Endometrium (tissue), 2 donors: ENCODE results near the gene TNKS1BP1.
"Not testable (repeated sequence)": the region's sequence is repeated elsewhere in the genome, so short reads cannot be mapped to it uniquely, and the experiment has no call there.

Source experiments
- FAIRE-seq: peaks from 2 replicates; lab custom pipeline; 2012; peaks lifted over from hg19 to GRCh38; lab: Jason Lieb, UNC
- donor health status: control.
- donor health status: control.

The TNKS1BP1 gene

DNA sequence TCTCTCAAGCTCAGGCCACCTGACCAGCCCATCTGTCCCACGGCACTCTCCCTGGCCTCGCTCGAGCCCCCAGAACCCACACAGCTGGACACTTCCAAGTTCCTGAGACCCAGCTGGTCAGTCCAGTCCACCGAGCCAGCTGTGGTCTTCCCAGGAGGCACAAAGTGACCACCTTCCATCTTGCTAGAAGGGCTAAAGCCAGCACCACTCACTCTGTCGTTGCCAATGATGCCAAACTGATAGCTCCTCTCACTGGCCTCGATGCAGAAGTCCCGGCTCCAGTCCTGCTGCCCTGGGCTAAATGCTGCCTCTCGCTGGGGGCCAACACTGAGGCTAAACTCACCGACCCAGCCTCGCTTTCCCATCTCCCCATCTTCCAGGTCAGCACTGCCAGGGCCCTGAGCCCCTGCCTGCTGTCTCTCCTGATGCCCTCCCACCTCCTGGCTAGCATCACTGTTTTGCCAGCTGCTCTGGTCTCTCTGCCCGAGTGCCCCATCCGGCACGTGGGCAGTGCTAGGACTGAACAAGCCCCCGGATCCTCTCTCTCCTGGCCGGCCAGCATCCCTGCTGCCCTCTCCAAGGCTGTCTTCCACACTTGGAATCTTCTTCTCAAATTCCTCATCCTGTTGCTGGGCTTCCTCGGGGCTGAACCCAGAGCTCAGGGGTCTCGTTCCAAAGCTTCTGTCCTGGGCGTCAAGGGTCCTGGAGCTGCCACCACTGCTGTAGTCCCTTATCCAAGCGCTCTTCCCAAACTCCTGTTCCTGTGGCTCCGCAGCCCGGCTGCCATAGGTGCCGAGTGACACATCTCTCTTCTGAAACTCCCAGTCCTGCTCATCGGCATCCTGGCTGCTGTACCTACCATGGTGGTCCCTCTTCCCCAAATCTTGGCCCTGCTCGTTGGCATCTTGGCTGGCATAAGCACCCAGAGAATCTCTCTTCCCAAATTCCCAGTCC lies 15.4 kb downstream of the TNKS1BP1 start:
- FAIRE-seq: no peak

DNA sequence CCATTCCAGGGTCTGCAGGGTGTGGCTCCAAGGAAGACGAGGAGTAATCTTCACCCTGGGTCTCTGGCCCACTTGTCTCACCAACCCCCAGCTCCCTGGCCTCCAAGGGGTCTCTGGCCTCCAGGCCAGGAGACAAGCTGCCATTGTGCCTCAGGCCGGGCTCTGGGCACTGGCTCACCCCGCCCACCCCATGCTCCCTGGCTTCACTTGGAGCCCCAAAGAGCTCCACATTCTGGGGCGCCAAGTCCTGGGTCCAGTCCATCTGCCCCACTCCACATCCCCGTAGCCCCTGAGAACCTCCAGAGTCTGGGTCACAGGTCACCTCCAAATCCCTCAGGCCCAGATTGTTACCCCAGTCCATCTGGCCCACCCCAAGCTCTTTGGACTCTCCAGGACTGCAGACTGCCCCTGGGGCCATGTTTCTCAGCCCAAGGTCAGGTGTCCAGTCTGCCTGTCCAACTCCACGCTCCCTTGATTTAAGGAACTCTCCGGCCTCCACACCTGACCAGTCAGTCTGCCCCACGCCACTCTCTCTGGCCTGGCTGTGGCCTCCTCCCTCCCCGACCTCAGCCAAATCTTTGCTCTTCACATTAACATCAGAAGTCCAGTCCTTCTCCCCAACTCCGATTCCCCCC lies 16.2 kb downstream of the TNKS1BP1 start:
- FAIRE-seq: no peak

DNA sequence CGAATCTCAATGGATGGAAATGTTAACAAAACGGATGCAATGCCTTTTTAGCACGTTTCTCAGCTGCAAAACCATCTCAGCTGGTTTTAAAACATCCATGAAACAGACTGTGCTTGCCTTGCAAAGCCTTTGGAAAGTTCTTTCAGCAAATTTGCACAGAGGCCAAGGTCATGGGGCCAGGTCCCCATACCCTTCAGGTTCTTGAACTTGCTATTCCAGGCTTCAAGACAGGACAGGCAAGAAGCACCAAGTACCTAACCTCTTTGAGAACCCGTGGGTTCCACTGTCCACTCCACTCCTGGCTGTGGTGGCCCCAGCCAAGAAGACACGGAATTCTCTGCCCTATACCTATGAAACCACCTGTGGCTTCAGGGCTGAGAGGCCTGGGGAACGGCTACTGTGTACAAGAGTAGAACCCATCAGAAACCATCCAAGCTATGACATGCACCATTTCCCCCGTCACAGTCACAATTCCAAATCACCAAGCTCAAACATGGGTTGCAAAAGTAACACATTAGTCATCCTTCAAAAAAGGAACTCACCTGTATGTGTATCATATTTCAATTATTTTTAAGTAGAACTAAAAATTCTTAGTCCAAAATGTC lies 17.0 kb downstream of the TNKS1BP1 start:
- FAIRE-seq: no peak

DNA sequence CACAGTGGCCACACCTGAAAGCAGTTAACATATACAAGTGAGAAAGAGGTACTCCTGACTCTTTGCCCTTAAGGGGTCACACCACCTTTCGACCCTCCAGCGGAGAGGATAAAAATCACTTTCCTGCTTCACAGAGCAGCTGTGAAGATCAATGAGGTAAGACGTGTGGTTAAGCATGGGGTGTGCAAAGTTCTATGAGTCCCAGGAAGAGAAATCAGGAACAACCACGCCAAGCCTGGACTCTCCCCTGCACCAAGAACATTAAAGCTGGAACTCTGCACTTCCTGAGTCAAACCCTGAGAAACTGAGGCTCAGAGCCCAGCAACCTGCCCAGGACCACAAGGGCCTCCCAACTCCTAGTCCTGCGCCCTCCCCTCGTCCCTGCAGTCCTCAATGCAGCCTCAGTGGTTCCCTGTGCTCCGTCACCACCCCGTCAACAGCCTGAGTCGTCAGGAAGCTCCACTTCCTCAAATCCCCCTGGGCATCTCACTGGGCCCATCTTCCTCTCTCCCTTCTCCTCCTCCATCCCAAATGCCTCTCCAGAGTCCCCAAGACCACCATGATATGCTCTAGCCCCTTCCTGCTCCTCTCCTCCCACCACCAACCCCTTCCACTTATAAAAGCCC lies 17.7 kb downstream of the TNKS1BP1 start:
- no peak for FAIRE-seq

DNA sequence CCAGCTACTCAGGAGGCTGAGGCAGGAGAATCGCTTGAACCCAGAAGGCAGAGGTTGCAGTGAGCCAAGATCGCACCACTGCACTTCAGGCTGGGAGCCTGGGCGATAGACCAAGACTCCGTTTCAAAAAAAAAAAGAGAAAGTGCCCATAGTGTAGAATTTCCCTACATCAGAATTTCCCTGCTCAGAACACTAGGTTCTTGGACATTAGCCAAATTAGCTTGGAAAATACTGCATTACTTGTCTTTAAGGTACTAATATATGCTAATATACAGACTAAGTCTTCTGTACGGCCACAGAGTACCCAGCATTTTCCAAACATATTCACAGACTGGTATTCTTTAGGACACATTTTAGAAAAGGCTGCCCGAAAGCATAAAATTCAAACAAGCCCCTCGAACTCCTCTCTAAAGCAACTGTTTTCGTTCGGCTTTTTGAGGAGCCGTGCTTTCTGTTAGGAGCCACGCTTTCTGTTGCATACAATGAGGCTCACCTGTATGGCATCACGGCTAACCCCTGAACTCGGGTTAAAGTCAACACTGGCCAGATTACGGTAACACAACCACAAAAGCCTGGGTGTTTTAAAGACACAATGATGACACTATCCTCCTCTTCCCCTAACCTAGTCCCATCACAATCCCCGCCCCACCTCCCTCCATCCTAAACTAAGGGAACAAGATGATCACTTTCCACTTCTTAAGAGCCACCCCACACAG lies 18.4 kb downstream of the TNKS1BP1 start:
- no peak for FAIRE-seq

DNA sequence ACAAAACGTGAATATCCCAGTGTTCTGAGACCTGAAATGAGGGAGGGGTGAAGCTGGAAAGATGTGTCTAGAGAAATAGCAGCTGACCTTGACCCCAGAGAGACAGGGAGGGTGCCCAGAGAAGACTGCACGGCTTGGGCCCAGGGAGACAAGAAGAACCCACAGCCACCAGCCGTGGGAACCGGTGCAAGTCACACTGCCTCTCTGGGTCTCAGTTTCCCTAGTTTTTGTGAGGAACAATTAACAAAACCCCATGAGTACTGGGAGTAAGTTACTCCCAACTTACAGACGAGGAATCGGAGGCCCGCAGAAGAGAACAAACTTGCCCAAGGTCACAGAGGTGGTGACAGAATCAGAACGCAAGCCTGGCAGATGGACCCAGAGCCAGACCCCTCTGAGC lies 19.2 kb downstream of the TNKS1BP1 start:
- FAIRE-seq: no peak

DNA sequence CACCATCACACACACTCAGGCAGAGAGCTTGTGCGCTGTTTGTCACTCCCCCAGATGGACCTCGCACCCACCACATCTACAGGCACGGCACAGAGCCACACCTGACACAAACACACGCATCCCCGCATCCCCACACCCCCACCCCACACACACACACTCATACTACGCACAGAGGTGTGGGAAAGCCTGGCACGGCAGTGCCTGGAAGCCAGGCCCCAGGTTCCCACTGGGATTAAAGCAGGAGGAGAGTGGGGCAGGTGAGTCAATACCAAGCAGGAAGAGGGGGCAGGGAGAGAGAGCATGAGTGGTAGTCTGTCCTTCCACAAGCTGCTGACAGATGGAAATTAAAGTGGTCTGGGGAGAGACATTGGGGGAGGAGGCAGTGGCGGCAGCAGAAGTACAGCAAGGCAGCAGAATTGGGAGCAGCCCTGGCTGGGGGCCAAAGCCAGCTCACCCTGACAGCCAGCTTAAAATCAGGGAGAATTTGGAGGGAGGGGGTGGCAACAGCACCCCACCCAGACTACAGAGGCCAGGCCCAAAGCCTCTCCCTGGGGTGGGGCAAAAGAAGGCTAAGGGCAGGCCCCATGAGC lies 20.7 kb downstream of the TNKS1BP1 start:
- FAIRE-seq: no peak

DNA sequence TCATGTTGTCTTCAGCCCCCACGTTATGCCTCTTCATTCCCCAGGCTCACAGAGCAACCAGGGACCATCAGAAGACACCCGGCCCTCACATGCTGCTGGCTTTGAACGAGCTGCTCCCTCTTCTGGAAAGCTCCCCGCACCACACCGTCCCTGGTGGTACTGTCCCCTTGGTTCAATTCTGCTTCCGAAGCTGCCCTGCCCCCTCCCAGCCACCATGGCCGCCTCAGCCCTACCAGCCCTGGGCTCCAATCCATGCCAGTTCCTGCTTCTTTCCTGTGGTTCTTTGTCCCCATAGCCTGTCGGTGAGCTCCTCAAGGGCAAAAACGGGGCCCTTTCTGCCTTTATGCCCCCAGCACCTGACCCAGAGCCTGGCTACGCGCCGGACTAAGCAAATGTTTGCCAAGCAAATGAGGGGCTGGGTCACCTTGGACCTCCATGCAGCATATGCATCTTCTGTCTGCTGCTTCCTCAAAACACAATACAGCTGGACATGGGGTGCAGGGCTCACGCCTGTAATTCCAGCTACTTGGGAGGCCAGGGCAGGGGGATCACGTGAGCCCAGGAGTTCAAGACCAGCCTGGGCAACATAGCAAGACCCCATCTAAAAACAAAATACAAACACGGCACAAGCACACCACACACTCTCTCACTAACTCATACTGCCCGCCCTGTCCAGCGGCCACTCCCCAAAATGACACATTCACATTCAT lies 21.3 kb downstream of the TNKS1BP1 start:
- FAIRE-seq: no peak

DNA sequence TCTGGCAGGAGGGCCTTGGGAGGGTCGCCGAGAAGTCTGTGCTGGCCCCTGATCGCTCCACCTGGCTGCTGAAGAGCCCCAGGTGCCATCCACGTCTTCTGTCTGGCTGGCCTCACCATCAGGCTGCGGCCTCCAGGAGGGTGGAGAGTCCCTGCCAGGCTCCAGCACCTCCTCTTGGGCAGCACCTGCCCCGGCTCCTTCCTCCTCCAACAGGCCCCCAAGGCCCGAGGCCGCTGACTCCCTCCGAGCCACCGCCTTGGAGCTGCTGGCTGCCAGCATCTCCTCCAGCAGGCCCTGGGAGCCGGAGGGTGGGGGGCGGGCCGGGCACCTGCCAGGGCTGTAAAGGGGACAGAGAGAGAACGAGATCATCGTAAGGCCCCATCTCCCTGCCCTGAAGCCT lies 22.3 kb downstream of the TNKS1BP1 start:
- no peak for FAIRE-seq

DNA sequence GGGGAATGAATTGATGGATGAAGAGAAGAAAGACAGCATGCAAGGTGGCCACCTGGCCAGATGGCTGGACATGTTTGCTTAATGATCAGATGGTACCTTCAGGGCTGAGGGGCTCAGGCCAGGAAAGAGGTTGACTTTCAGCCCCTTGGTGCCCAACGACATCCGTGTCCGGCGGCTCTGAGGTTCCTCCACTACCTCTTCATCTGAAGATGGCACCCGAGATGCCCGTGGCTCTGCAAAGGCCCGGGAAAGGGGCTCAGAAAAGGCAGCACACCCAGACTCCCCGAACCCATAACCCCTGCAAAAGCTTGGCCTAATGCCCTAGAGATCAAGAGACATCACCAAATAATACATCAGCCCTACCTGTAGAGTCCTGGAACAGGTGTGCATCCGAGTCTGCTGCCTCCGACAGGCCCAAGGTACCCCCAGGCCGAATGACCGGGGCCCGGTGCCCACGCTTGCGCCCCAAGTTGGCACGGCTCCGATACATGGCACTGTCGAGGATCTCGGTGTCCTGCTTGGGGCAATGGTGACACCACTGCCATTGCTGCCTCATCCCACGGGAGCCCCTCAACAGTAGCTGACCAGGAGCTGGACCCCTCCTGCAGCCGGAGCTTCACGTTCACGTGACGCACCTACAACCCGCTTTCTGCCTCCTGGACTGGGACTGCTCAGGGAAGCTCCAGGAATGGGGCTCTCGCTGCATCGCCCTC lies 22.9 kb downstream of the TNKS1BP1 start:
- no peak for FAIRE-seq

DNA sequence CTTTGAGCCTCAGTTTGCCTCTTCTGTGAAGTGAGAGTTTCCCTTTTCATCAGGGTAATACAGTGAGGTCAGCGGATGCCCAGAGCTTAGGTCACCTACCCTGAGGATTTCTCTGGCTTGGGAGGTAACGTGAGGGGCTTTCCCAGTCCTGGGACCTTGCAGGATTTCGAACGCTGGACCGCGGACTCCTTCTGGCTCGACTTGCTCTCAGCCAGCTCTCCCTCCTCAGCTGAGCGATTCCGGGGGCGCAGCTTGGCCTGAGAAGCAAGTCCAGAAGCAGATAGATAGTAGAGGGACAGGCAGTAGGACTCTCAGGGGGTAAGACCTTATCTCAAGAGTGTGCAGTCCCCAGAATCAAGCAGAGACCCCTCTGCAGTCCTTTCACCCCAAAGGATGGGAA lies 24.0 kb downstream of the TNKS1BP1 start:
- no peak for FAIRE-seq

DNA sequence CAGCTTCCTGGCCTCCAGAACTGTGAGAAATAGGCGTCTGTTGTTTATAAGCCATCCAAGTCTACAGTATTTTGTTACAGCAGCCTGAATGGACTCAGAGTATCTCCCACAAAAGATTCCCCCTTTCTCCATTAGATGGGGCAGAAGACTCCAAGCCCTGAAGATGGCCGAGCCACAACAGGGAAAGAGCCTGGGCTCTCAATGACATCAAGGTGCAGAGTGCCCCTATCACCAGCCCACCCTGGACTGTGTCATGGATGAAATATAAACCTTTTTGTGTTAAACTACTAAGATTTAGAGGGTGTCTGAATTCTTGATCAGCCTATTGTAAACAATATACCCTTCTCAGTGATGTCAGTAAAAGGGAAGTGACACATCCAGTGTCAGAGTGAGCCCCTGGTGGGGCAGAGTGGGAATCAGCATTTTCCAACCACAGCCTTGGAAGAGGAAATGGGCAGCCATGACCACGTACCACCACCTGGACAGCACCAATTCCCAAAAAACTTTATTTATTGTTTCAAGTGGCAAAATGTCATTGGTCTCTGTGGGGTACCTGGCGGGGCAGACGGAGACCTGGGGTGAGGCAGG lies 25.5 kb downstream of the TNKS1BP1 start:
- no peak for FAIRE-seq

DNA sequence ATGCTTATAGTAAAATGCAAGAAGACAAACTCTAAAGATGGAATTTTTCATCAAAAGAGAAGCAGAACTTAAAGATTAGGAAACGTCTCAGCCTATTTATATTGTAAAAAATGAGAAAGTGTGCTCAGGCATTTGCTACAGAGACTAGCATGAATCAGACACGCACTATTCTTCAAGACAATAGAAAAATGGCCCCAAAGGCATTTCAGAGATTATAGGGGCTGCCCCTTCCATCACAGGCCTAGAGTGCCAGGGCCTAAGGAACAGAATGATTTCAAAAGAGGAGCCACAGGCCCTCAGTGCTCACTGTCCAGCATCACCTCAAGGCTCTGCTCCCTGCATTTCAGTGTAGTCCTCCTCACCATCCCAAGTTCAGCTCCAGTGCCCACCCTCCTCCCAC lies 27.5 kb downstream of the TNKS1BP1 start:
- FAIRE-seq: no peak

DNA sequence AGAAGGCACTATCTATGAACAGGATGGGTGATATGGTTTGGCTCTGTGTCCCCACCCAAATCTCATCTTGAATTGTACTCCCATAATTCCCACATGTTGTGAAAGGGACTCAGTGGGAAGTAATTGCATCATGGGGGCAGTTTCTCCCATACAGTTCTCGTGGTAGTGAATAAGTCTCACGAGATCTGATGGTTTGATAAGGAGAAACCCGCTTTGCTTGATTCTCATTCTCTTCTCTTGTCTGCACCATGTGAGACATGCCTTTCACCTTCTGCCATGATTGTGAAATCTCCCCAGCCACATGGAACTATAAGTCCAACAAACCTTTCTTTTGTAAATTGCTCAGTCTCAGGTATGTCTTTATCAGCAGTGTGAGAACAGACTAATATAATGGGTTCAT lies 28.5 kb downstream of the TNKS1BP1 start:
- not testable (repeated sequence) for FAIRE-seq

DNA sequence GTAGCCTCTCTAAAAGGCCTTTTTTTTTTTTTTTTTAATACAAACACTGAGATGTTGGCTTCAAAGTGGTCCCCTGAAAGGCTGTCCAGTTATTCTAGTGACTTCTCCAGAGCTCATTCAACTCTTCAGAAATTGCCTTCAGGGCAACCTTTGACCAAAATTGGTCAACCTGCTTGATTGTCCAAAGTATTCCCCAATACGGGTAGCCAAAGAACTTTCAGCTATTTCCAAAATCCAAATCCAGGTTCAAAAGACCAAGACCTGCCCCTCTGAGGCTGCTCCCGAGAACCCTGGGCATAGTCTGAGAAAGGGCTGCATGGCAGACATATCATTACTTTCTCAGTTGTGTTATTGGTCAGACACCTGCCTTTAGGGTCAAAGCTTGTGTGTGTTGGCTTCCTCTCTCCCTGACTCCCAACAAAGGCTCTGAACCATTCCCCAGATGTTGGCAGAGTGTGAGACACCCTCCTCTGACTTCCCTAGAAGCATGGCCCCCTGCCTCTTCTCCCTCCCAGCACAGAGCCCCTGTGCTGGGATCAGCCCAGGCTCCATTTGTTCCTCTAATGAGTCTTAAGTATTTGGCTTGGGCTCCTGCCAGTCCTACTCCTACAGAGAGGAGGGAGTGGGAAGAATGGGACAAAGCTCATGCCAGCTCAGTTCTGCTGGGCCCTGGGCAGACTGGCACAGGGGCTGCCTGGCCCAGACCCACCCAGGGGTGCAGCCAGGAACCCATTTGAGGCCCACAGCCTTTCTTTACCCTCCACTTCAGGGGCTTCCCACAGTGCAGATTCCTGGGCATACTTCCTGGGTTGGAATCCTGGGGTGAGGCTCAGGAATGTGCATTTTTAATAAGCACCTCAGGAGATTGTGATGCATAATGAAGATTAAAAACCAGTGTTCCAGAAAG lies 30.3 kb downstream of the TNKS1BP1 start:
- FAIRE-seq: no peak

DNA sequence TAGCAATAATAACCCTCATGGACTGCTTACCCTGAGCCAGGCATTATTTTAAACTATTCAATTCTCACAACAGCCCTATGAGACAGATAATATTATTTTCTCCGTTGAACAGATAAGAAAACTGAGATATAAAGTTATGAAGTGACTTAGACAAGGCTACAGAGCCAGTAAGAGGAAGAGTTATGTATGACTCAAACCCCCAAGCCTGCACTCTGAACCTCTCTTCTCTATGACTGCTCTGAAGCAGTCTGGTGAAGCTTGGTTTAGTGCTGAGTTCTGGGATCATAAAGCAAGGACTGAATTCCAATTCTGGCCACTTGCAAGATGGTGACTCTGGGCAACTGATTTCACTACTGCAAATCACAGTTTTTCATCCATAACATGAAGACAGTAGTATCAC lies 34.5 kb downstream of the TNKS1BP1 start:
- no peak for FAIRE-seq

DNA sequence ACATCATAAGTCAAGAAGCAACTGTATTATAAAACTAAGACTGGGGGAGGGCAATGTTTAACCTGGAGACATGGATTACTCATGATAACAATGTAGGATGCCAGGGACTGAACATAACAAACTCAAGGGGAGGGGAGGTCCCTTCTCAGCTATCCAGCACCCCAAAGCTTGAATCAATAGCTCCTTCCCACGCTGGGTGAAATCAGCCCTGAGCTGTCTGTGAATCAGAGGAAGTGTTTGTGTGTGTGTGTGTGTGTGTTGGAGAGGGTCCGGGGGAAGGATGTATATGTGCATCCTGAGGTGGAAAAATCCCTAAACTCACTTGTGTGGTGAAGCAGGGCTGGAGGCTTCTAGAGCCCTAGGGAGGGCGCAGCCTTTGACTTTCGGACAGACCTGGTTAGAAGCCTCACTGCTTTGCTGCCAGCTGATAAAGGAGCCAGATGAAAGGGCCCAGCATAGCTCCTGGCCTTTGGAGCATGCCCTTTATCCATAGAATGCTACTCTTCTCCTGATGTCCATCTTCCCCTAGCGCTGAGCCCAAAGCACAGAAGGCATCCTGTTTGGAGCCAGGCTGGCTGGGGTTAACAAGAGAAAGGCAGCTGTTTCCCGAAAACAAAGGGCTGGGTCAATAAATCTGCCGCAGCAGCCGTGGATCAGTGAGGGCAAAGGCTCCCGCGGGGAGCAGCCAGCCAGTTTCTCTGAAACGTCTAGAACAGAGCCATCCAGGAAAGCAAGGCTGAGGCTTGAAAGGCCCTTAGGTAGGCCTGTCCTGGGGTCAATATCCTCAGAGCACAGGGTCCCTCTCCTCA lies 35.8 kb downstream of the TNKS1BP1 start:
- no peak for FAIRE-seq

DNA sequence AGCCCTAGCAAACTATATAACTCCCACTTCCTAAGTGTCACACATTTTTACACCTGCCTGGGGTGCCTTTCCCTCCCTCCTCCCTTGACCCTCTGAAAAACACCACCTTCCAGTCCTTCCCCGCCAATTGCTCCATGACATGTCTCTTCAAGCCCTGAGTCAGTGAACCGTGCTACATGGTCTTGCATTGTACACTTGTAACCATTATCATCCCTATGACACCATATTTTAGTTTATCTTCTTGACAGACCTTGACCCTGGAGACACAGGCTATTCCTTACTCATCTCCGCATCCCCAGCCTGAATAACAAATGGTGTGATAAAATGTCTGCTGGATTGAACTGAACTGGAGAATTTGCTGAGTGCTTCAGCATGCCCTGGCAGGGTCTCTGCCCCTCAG lies 36.9 kb downstream of the TNKS1BP1 start:
- no peak for FAIRE-seq
